ENCODE data around the gene DNM1L. TPM values are rescaled to one million over a fixed set of nuclear protein-coding genes. Genes with fewer than 3 reads are reported as not detected.

DNM1L gene
- total and polyA plus RNA-seq, 9 of the 15 experiments (the other 6 are each of a cell fraction or from before 2014, with no cell fraction given): 24.1 to 82.8 (median 61.5) TPM

DNA sequence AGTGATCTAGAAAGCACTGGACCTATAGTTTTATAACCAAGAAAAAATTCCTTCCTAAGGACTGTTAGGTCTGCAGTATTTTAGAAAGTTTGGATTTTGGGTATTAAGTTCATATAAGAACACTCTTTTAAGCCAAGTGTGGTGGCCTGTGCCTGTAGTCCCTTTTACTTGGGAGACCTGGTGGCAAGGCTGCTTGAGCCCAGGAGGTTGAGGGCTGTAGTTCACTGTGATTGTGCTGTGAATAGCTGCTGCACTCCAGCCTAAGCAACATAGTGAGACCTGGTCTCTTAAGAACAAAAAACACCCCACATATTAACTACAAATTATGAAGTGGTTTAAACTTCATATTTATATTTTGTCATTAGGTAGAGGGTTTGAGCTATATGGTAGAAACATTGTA lies 9.7 kb downstream of the DNM1L start:
- intact Hi-C loops (cut with micrococcal nuclease) (no loop called here), in situ Hi-C loops (cut with MboI) (no loop called here)
- FAIRE-seq (no peak), ATAC-seq (peak; percentile 50; the same call in 1 of the 3 replicates), DNase-seq (ENCODE audit: extremely low read depth in 1 of 4, low spot score in 3 of 4) (no peak)
- Histone ChIP-seq H3K27ac (ENCODE audit: extremely low read depth, low read depth, low read length) (no peak overlapping the region), H3K27me3 (ENCODE audit: control insufficient read depth in 2 of 2, insufficient read depth in 2 of 2, low read length in 2 of 2) (no peaks in the 10 kb centered on the region), H2AFZ (ENCODE audit: low read depth, low read length) (no peak overlapping the region), H3K9me3 (replicated peaks; ENCODE audit: control insufficient read depth, insufficient read depth, low read depth, low read length) (no peaks in the 10 kb centered on the region), H3K9me1 (ENCODE audit: control insufficient read depth, insufficient read depth, low read length) (no peaks in the 10 kb centered on the region), H3K79me2 (ENCODE audit: control insufficient read depth, insufficient read depth, low read length) (peaks cover 97% of the 10 kb centered on the region), H4K20me1 (replicated peaks; ENCODE audit: control insufficient read depth, insufficient read depth, low read length) (no peaks in the 10 kb centered on the region), H3K36me3 (ENCODE audit: control insufficient read depth, insufficient read depth, low read length) (peaks cover 14% of the 10 kb centered on the region), H3K4me2 (ENCODE audit: insufficient read depth, low read length) (no peak overlapping the region), H3K4me3 (no peak overlapping the region), H3K4me1 (replicated peaks in 1 of 2; ENCODE audit: control insufficient read depth in 2 of 2, insufficient read depth in 2 of 2, low read length in 2 of 2) (peaks cover 4 to 10% of the 10 kb centered on the region in 2 experiments; a peak in 2 of 5 replicates), H3K9ac (ENCODE audit: insufficient read depth in 1 of 2, low read depth in 2 of 2, low read length in 2 of 2) (no peak overlapping the region)
- no TSS peak for BruUV-seq (replicated peaks)
- CTCF ChIA-PET (ENCODE audit: low intra/inter-chr PET ratio): no interaction called here
- TF ChIP-seq ZNF507 (tag; conservative IDR thresholded peaks at IDR 0.05): no peak
- TF ChIP-seq ETV6 (IDR thresholded peaks at IDR 0.05; ENCODE audit: borderline replicate concordance in 1 of 2, low read depth in 2 of 2, low read length in 1 of 2): no peak
- no peak for TF ChIP-seq ETV6 (CRISPR knock-in tag; IDR thresholded peaks at IDR 0.05; ENCODE audit: borderline replicate concordance)
- TF ChIP-seq, protein P1, sequence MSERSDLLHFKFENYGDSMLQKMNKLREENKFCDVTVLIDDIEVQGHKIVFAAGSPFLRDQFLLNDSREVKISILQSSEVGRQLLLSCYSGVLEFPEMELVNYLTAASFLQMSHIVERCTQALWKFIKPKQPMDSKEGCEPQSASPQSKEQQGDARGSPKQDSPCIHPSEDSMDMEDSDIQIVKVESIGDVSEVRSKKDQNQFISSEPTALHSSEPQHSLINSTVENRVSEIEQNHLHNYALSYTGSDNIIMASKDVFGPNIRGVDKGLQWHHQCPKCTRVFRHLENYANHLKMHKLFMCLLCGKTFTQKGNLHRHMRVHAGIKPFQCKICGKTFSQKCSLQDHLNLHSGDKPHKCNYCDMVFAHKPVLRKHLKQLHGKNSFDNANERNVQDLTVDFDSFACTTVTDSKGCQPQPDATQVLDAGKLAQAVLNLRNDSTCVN (CRISPR knock-in tag; IDR thresholded peaks at IDR 0.05): no peak
- no peak for TF ChIP-seq U2AF2 (optimal IDR thresholded peaks at IDR 0.05; ENCODE audit: low read depth, low read length)
- no peak for TF ChIP-seq ZNF589 (CRISPR knock-in tag; IDR thresholded peaks at IDR 0.05; ENCODE audit: low read depth)
- TF ChIP-seq PHF20 (IDR thresholded peaks at IDR 0.05; ENCODE audit: partially characterized antibody): no peak
- TF ChIP-seq FOXP1 (CRISPR knock-in tag; IDR thresholded peaks at IDR 0.05): no peak
- no peak for TF ChIP-seq E2F1 (CRISPR knock-in tag; IDR thresholded peaks at IDR 0.05)
- no peak for TF ChIP-seq PYGO2 (tag; IDR thresholded peaks at IDR 0.05)
- no peak for TF ChIP-seq CAMTA2 (CRISPR knock-in tag; conservative IDR thresholded peaks at IDR 0.05)
- no peak for TF ChIP-seq ELF1 (tag; IDR thresholded peaks at IDR 0.05)
- no peak for TF ChIP-seq FOXJ2 (tag; IDR thresholded peaks at IDR 0.05)
- no peak for TF ChIP-seq MIER1 (IDR thresholded peaks at IDR 0.05; ENCODE audit: low read depth)
- TF ChIP-seq E4F1 (CRISPR knock-in tag; IDR thresholded peaks at IDR 0.05; ENCODE audit: borderline replicate concordance): no peak
- TF ChIP-seq ZNF584 (CRISPR knock-in tag; IDR thresholded peaks at IDR 0.05; ENCODE audit: low read depth): no peak
- TF ChIP-seq ZNF165 (CRISPR knock-in tag; IDR thresholded peaks at IDR 0.05; ENCODE audit: borderline replicate concordance): no peak
- TF ChIP-seq ZNF217 (CRISPR knock-in tag; IDR thresholded peaks at IDR 0.05): no peak
- no peak for TF ChIP-seq PHB (CRISPR knock-in tag; IDR thresholded peaks at IDR 0.05)
- no peak for TF ChIP-seq GATA2 (CRISPR knock-in tag; IDR thresholded peaks at IDR 0.05)
- no peak for TF ChIP-seq MAZ (CRISPR knock-in tag; conservative IDR thresholded peaks at IDR 0.05 in 1 of 2, IDR thresholded peaks at IDR 0.05 in 1 of 2)
- POLR2A ChIA-PET: interaction anchor here (1.1 to 1.7 kb wide), 3 partner anchors 10 to 16 kb away, joined by 3 to 4 read pairs (median 4); partner anchors contain the start of gene DNM1L
